Skin epidermis (tissue), 12 donors: Measurements from ENCODE around the gene LRRC27.

Experiments used
- H3K27ac ChIP-seq, 21 experiments: fragments of 200-600 bp; sonication (generic) in 11 of 21; one replicate each; pipeline ENCODE4 v1.5.0; 2020; ENCODE audit warnings: mild to moderate bottlenecking in 3 of 21, inconsistent platforms in 2 of 21, moderate library complexity in 2 of 21
- H3K4me3 ChIP-seq, 7 experiments: fragments of 200-600 bp; sonication (generic) in 2 of 7; one replicate each; pipeline ENCODE4 v1.5.0; 2020; ENCODE audit warnings: inconsistent platforms in 2 of 7, mild to moderate bottlenecking in 2 of 7, moderate library complexity in 1 of 7

LRRC27 gene

DNA sequence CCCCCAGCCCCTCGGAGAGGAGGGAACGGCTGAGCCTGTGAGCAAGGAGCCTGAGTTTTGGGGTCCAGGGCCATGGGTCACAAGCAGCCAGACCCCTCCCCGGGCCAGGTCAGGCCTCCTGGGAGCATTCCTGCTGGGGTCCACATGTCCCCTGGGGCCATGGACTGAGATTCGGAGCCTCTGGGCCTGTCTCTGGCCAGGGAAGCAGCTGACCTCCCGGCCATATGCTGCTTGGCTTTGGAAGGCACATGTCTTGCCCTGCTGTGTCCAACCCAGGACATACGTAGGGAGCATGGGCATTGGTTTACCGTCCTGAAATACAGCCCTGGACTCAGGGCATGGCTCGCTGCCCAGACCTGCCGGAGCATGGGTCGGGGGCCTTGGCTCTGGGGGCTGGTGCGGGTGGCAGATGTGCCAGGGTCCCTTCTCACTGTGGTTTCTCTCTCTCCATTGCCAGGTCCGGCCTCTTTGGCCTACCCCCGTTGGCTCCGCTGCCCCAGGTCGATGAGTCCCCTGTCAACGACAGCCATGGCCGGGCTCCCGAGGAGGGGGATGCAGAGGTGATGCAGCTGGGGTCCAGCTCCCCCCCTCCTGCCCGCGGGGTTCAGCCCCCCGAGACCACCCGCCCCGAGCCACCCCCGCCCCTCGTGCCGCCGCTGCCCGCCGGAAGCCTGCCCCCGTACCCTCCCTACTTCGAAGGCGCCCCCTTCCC, 72.3 kb downstream of the LRRC27 start:
- Histone ChIP-seq H3K27ac (peak overlapping the region in 3 of 21 experiments; percentile 11 to 27 (median 26)), H3K4me3 (no peak overlapping the region)

DNA sequence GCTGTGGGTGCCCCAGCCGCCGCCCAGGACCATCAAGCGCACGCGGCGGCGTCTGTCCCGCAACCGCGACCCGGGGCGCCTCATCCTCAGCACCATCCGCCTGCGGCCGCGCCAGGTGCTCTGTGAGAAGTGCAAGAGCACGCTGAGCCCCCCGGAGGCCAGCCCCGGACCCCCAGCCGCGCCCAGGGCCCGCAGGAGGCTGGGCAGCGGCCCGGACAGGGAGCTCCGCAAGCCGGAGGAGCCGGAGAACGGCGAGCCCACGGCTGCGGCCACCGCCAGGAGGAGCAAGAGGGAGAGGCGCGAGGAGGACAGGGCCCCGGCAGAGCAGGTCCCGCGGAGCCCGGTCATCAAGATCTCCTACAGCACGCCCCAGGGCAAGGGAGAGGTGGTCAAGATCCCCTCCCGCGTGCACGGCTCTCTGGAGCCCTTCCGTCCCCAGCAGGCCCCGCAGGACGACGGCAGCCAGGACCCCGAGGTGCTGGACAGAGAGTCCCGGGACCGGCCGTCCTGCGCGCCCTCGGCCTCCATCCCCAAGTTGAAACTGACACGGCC, 73.0 kb downstream of the LRRC27 start:
- H3K4me3 ChIP-seq = no peak overlapping the region
- no peak overlapping the region for H3K27ac ChIP-seq

DNA sequence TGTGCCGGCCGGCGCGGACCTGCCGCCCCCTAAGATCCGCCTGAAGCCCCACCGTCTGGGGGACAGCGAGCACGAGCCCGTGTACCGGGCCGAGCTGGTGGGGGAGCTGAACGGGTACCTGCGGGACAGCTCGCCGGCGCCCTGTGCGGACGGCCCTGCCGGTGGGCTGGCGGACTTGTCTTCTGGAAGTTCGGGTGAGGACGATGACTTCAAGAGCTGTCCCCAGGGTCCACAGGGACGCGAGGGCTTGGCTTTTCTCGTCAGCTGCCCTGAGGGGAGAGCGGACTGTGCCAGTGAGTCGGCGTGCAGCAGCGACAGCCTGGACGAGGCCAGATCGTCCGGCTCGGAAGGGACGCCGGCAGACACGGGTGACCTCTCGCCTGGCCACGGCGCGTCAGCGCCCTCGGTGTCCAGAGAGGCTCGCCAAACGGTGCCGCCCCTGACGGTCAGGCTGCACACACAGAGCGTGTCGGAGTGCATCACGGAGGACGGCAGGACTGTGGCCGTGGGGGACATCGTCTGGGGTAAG, 73.5 kb downstream of the LRRC27 start:
- Histone ChIP-seq H3K27ac (no peak overlapping the region), H3K4me3 (no peak overlapping the region)

DNA sequence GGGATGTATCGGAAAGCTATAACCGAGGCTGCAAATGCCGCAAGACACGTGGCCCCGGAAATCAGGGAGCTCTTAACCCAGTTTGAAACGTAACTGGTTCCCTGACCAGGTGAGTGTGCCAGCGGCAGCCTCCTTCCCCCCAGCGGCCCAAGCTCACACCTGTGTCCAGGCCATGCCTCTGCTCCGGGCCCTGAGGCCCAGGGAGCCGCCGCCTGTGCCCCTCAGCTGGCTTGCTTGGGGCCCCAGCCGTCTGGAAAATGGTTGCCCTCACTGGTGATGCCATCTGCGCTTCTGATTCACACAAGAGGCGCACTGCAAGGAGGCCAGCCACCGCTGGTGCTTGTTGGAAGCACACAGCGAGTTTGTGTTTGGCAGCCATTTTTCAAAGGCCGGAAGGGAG, 74.2 kb downstream of the LRRC27 start:
- H3K4me3 ChIP-seq = no peak overlapping the region
- H3K27ac ChIP-seq = peak overlapping the region in 4 of 21 experiments; percentile 23 to 85 (median 80)

DNA sequence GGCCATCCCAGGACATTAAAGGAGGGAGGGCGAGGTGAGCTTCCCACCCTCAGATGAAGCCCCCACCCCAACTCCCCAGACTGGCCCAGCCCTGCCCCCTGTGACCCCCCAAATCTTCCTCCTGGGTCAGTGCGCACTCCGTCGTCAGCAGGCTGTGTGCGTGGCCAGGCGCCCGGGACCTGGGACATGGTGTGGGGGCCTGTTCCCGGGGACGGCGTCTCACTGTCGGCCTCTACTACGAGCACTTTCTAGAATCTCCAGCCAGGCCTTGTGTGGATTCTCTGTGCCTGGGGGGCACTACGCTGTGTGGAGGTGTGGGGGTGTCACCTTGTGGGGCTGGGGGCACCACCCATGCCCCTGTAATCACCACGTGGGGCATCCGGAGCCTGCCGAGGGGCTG, 74.8 kb downstream of the LRRC27 start:
- peak overlapping the region in 10 of 21 experiments; percentile 72 to 85 (median 81) for H3K27ac ChIP-seq

DNA sequence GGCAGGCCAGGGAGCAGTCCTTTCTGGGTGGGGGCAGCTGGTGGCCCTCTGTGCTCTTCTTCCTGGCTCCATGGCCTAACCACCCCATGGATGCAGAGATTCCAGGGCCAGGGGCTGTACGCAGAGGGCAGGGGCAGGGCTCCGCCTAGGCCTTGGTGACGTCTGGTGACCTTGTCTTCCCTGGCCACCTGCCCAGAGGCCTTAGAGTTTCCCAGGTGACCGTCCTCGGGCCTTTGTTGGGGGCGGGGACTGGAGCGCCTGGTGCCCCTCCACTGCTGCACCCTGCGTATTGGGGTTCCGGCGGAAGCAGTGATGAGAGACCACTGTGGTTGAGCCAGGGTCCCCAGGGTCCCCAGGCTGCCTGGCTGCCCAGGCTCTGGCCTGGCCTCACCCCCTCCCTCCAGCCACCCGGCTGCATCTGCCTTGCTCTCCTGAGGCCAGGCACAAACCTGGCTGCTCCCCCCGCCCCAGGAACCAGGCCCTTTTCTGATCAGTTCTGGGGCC, 75.3 kb downstream of the LRRC27 start:
- peak overlapping the region in 3 of 7 experiments; percentile 7 to 27 (median 18) for H3K4me3 ChIP-seq
- H3K27ac ChIP-seq = peak overlapping the region in 20 of 21 experiments; percentile 11 to 85 (median 78)

More for the DNA sequence above, 74.8 kb downstream of the LRRC27 start:
- no peak overlapping the region for H3K4me3 ChIP-seq

DNA sequence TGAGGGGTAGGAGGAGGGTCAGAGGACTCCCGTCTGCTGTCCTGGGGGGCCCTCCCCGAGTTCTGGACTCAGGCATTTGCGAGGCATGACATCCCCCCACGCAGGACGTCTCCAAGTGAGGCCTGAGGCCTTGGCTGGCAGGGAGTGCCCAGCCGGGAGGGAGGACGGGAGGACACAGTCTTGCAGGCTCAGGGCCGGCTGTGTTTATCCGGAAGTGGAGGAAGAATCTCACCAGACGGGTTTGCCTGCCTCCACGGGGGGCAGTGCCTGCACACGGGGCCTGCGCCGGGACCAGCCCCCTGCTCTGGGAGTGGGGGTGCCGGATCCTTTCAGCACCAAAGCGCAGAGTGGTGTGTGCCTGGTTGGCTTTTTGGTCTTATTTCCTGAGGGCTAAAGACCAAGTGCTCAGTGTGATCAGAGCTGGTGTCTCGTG, 75.9 kb downstream of the LRRC27 start:
- H3K4me3 ChIP-seq = peak overlapping the region in 3 of 7 experiments; percentile 7 to 27 (median 18)
- H3K27ac ChIP-seq = peak overlapping the region in 20 of 21 experiments; percentile 11 to 85 (median 78)

DNA sequence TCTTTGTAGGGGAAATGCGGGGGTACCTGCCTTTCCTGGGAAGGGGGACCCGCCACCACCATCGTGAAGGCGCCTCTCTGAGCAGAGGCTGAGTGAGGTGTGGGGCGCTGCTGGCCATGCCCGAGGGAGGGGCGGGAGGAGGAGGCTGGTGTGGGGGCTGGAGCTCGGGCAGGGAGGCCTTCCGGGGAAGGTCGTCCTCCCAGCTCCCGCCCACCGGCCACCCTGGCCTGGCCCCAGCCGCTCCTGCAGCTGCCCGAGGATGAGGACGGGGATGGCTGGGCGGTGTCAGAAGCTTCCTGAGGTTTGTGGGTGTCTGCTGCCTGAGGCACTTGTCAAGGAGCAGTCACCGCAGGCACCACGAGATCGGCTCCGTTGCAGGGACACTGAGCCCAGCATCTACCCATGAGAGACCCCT, 76.4 kb downstream of the LRRC27 start:
- peak overlapping the region in 3 of 7 experiments; percentile 7 to 27 (median 18) for H3K4me3 ChIP-seq
- H3K27ac ChIP-seq = peak overlapping the region in 20 of 21 experiments; percentile 11 to 85 (median 78)

DNA sequence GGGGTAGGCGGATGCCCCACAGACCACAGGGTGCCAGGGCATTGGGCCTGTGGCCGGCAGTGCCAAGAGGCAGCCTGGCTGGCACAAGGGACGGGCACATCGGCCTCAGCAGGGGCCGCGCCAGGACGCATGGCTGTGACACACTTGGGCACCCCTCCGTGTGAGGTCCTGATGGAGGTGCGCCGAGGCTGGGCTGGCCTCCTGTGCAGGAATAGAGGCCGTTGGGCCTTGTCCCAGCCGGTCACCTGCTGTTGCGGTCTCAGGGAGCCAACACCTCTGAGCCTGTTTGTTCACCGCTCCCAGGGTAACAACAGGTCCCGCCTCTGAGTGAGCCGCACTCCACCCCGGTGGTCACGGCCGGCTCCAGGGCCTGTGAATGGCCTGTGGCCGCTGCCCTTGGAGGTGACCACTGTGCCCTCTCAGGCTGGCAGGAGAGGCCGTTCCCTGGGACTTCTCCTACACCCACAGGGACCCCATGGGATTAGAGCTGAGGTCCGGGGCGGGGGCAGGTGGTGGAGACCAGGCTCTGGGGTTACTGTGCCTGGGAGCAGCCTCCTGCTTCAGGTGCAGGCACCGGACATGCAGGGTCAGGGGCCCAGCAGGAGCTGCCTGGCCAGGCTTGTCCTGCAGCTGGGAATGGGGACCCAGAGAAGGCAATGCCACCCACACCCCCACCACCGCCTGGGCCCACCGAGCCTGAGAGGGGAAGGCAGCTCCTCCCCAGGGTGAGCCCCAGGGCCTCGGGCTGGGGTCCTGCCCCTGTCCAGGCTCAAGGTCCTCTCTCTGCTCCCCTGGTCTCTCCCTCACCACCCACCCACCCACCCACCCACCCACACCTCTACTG, 77.1 kb downstream of the LRRC27 start:
- Histone ChIP-seq H3K4me3 (peak overlapping the region in 1 of 7 experiments; percentile 27), H3K27ac (peak overlapping the region in 16 of 21 experiments; percentile 11 to 85 (median 78))

DNA sequence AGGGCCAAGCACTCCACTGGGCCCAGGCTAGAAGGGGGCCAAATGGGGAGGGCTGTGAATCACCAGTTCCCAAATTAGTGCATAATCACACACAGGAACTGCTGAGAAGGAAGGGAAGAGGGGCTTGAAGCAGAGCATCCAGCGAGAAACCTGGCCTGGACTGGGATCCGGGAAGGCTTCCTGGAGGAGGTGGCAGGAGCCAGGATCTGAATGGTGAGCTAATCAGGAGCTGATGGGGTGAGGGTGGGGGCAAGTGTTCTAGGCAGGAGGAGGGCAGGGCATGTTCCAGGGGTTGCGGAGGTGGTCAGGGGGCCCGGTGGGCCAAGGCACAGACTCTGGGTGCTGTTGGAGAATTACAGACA, 77.7 kb downstream of the LRRC27 start:
- no peak overlapping the region for H3K4me3 ChIP-seq
- H3K27ac ChIP-seq = peak overlapping the region in 5 of 21 experiments; percentile 13 to 85 (median 76)

DNA sequence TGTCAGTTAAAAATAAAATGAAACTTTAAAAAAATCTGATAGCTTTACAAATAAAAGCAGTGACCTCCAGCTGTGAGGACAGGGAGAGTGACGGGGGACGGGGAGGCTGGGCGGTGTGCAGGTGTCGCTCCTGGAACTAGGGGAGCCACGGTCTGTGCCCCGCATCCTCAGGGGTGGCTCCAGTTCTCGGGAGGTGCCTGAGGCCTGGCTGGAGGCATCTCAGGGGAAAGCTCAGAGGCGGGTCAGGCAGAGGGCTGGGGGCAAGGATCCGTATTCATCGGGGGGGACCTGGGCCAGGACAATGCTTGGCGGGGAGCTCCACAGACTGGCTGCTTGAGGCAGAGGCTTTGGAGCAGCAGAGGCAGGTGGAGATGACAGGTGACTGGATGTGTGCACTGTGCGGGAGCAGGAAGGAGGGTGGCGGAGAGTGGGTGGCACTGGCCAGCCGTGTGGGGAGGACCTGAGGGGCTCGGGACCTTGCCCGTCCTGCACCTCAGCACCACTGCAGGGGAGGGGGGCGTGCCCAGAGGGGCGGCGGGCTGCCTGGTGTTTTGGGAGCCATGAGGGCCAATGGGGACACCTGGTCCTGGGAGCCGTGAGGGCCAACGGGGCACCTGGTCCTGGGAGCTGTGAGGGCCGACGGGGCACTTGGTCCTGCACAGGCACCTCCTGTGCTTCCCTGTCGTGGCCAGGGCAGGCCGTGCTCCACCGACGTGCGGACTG, 78.2 kb downstream of the LRRC27 start:
- Histone ChIP-seq H3K27ac (peak overlapping the region in 7 of 21 experiments; percentile 68 to 85 (median 80)), H3K4me3 (no peak overlapping the region)

DNA sequence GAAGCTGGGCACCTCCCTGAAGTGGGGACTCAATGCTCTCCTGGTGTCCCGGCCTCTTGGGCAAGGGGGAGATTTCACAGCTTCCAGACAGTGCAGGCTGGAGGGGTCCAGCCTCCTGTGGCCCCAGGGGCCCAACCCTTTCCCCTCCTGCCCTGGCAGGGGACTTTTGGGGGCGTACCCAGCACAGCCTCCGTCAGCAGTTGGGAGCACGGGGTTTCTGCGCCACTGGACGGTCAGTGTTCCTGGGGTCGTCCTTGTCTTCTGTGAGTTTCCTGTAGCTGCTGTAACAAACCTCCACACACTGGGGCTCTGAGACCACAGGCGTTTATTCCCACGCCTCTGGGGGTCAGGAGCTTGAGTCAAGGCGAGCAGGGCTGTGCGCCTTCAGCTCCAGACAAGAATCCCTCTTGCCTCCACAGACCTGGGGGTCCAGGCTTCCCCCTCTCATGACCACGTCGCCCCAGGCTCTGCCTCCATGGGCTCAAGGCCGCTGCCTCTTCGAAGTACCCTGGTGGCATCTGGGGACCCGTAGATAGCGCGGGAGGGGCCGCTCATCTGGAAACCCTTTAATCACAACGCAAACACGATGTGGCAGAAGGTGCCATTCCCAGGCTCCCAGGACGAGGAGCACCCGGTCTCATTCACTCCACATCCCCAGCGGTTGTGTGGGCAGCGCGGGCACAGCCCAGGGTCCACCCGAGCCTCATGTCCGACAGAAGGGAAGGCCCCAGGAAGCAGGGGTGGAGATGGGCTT, 79.0 kb downstream of the LRRC27 start:
- H3K4me3 ChIP-seq = no peak overlapping the region
- H3K27ac ChIP-seq = peak overlapping the region in 18 of 21 experiments; percentile 15 to 84 (median 68)

DNA sequence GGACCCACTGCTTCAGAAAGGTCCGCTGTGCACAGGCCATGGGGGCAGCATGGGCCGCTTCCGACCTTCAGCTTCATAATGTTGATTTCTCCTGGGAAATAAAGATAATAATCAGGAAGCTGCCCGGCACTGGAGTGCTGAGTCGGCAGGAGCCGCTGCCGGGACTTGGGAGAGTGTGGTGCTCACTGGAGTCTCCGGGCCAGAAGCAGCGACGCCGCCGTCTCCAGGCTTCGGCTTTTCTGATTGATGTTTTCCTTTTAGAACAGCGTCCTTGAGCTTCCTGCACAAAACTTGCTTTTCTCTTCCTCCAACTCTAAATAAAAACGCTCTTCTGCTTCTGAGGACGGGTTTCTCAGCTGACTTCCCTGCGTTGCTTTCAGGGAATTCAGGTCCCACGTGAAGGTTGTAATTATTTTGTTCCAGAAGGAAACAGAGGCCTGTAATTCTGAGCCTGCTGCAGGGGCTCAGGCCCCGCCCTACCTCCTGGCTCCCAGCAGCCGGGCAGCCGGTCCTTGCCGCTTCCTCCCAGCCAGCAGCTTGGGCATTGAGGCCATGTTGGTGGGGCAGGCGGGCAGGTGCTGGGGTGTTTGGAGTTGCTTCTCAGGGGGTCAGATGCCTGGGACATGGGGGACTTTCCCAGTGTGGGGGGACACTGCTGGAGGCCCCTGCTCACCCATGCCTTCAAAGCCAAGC, 79.7 kb downstream of the LRRC27 start:
- H3K4me3 ChIP-seq = no peak overlapping the region

DNA sequence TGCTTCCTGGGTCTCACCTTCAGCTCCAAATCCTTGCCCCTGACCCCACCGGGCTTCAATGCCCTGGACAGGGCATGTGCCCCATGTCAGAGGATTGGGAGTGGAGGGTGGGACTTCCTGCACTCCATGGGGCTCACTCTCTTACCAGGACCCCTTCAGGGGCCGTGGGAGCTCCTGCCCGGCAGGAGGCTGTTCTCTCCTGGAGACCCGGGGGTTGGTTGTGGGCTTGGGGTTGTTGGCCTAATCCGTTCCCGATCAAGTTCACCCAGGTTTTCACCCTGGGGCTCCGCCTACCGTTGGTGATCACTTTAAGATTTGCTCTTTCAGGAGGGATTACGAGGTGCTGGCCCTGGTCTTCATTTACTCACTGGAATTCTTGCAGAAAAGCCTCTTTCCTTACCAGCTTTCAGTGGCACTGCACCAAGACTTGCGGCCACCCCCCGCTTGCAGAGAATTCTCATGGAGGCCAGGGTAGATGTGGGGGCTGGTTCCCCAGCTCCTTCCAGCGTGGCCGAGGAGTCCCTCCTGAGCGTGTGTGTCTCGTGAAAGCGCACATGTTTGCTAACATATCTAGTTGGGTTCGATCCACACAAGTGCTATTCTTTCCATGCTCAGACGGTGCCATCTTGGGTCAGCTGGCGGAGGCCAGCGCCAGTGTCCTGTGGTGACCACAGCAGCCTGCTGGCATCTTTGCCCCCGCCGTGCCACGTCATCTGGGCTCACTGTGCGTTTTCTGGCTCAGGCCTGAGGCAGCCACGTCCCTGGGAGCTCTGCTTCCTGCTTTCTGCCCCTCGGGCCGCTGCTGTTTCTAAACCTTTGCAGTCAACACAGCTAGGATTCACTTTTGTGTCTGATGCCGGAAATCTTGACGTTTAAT, 80.6 kb downstream of the LRRC27 start:
- no peak overlapping the region for H3K4me3 ChIP-seq
- peak overlapping the region in 18 of 21 experiments; percentile 15 to 84 (median 68) for H3K27ac ChIP-seq

More for the DNA sequence above, 79.7 kb downstream of the LRRC27 start:
- peak overlapping the region in 18 of 21 experiments; percentile 15 to 84 (median 68) for H3K27ac ChIP-seq

DNA sequence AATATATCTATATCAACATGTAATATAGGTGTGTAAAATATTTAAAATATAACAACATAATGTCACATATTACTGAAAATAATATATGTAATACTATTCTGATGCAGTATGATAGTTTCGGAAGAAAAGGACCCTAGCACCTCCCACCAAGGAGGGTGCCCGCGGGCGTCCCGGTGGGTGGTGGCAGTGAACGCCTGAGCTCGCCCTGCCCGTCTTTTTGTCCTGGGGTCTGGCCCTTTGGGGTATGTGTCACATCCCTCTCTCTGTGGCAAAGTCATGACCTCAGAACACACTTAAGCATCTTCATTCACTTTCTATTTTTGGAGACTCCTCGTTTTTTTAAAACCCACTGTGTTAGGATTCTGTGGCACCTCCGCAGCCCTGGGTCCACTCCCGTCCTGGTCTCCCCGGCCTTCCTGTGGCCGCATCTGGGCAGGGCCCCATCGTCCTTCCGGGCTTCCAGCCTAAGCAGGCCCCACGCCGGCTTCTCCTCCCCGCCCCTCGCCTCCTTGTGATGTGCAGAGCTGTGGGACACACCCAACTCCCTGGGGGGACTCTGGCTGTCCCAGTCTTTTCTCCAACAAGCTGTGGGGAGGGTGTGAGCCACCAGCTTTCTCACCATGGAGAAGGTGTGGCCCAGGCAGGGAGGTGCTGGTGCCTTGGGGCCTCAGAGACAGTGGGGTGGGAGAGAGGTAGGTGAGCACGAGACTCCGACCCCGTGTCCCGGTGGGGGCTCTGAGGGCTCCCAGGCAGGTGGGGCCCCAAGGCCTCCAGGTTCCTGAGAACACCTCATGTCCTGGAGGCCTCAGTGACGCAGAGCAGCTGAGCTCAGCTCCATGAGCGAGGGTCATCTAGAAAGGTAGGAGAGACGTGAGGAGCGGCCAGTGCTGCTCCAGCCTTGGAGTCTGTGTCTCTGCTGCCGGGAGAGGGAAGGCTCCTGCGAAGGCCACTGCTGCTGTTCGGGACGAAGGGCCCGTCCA, 81.5 kb downstream of the LRRC27 start:
- Histone ChIP-seq H3K4me3 (no peak overlapping the region), H3K27ac (peak overlapping the region in 14 of 21 experiments; percentile 32 to 84 (median 68))
